AG10803 (cell line): ENCODE data around the gene GRID1.

ENCODE experiments used
- DNase-seq: peaks from one replicate; pipeline ENCODE4 v3.0.0; 2010; ENCODE audit warnings: low read depth
- H3K4me3 ChIP-seq: 2 replicates; pipeline ENCODE4 v1.5.1; 2011; ENCODE audit warnings: mild to moderate bottlenecking, low read length, control low read depth
- CTCF ChIP-seq: conservative IDR thresholded peaks from 2 replicates; pipeline ENCODE4 v1.5.1; 2011; ENCODE audit warnings: mild to moderate bottlenecking, low read length, control low read depth, inconsistent platforms

The GRID1 gene

GRCh38 chr10:85787393-85787792 is 579.2 kb downstream of the GRID1 start:
- H3K4me3 ChIP-seq = no peak overlapping the region
- DNase-seq = no peak
- TF ChIP-seq CTCF = no peak

GRCh38 chr10:85786401-85786899 is 580.1 kb downstream of the GRID1 start:
- 0 out of 2 replicates have a peak, but pooled peaks have one; percentile 2 for TF ChIP-seq CTCF
- no peak for DNase-seq
- H3K4me3 ChIP-seq = no peak overlapping the region

GRCh38 chr10:85784792-85785191 is 581.8 kb downstream of the GRID1 start:
- H3K4me3 ChIP-seq = no peak overlapping the region
- no peak for DNase-seq
- no peak for TF ChIP-seq CTCF

- no peak for TF ChIP-seq CTCF
- no peak for DNase-seq
- H3K4me3 ChIP-seq = no peak overlapping the region
These were observed 585.2 kb downstream of the GRID1 start for GRCh38 chr10:85781404-85781803.

GRCh38 chr10:85778074-85778473 is 588.5 kb downstream of the GRID1 start:
- TF ChIP-seq CTCF = no peak
- H3K4me3 ChIP-seq = no peak overlapping the region
- DNase-seq = no peak

- TF ChIP-seq CTCF = no peak
These were observed 598.7 kb downstream of the GRID1 start for GRCh38 chr10:85767891-85768290.

GRCh38 chr10:85764108-85764507 is 602.5 kb downstream of the GRID1 start:
- no peak for DNase-seq
- TF ChIP-seq CTCF = no peak
- H3K4me3 ChIP-seq = no peak overlapping the region

More at GRCh38 chr10:85767891-85768290, 598.7 kb downstream of the GRID1 start:
- H3K4me3 ChIP-seq = no peak overlapping the region
- DNase-seq = no peak
